HG03095 (cell line): ENCODE measurements around the gene CEBPA.
"Not testable (repeated sequence)": the region's sequence is repeated elsewhere in the genome, so short reads cannot be mapped to it uniquely, and the experiment has no call there.

Experiments
- ATAC-seq: cut with Tn5 transposase; IDR thresholded peaks from one replicate; pipeline ENCODE4 v1.9.1; 2021; ENCODE audit warnings: moderate library complexity; ENCODE audit not compliant: unreplicated experiment

Gene CEBPA

GRCh38 chr19:33325920-33326319 is 23.6 kb upstream of the CEBPA start:
- no peak for ATAC-seq

GRCh38 chr19:33324628-33325027 is 22.3 kb upstream of the CEBPA start:
- no peak for ATAC-seq

- ATAC-seq, result no peak
Measured at GRCh38 chr19:33323093-33323820, 20.9 kb upstream of the CEBPA start.

- no peak for ATAC-seq
Measured at GRCh38 chr19:33320636-33321035, 18.3 kb upstream of the CEBPA start.

- not testable (repeated sequence) for ATAC-seq
Measured at GRCh38 chr19:33317991-33318390, 15.7 kb upstream of the CEBPA start.

GRCh38 chr19:33317517-33317916 is 15.2 kb upstream of the CEBPA start:
- ATAC-seq, result no peak

- ATAC-seq, result no peak
Measured at GRCh38 chr19:33316541-33317264, 14.4 kb upstream of the CEBPA start.

- not testable (repeated sequence) for ATAC-seq
Measured at GRCh38 chr19:33312808-33313207, 10.5 kb upstream of the CEBPA start.

- no peak for ATAC-seq
Measured at GRCh38 chr19:33312065-33312464, 9.7 kb upstream of the CEBPA start.

- no peak for ATAC-seq
Measured at GRCh38 chr19:33311326-33311682, 9.0 kb upstream of the CEBPA start.

- no peak for ATAC-seq
Measured at GRCh38 chr19:33310606-33311325, 8.4 kb upstream of the CEBPA start.

GRCh38 chr19:33309826-33310225 is 7.5 kb upstream of the CEBPA start:
- no peak for ATAC-seq

GRCh38 chr19:33306853-33307792 is 4.8 kb upstream of the CEBPA start:
- no peak for ATAC-seq

GRCh38 chr19:33306191-33306590 is 3.9 kb upstream of the CEBPA start:
- ATAC-seq, result no peak

- no peak for ATAC-seq
Measured at GRCh38 chr19:33304760-33305647, 2.7 kb upstream of the CEBPA start.

GRCh38 chr19:33304371-33304759 is 2.0 kb upstream of the CEBPA start:
- no peak for ATAC-seq

- no peak for ATAC-seq
Measured at GRCh38 chr19:33303791-33304345, 1.5 kb upstream of the CEBPA start.

GRCh38 chr19:33302974-33303790 is 848 bp upstream of the CEBPA start:
- peak; percentile 22 for ATAC-seq

GRCh38 chr19:33301900-33302174 is 497 bp downstream of the CEBPA start:
- no peak for ATAC-seq
